Measurements from ENCODE around the gene ALK.

DNA sequence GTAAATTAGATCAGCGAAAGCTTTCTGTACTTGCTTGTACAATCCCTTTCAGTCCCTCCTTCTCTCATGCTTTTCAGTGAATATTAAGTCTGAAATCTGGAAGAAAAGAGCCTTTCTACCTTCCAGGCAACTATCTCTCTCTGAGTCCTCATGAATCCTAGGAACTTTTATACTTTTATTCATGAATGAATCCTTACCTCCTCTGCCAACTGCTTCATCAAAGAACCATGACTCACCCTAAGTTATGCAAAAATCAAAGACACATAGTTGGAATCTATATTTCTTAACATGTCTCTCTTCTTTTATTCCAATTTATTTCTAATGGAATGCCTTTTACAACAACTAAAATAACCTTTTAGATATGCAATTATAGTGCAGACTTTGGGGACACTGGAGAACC is 412.0 kb downstream of the ALK start:
- TF ChIP-seq, protein P1, sequence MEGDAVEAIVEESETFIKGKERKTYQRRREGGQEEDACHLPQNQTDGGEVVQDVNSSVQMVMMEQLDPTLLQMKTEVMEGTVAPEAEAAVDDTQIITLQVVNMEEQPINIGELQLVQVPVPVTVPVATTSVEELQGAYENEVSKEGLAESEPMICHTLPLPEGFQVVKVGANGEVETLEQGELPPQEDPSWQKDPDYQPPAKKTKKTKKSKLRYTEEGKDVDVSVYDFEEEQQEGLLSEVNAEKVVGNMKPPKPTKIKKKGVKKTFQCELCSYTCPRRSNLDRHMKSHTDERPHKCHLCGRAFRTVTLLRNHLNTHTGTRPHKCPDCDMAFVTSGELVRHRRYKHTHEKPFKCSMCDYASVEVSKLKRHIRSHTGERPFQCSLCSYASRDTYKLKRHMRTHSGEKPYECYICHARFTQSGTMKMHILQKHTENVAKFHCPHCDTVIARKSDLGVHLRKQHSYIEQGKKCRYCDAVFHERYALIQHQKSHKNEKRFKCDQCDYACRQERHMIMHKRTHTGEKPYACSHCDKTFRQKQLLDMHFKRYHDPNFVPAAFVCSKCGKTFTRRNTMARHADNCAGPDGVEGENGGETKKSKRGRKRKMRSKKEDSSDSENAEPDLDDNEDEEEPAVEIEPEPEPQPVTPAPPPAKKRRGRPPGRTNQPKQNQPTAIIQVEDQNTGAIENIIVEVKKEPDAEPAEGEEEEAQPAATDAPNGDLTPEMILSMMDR (IDR thresholded peaks at IDR 0.05): no peak
- no peak for TF ChIP-seq POLR2A (IDR thresholded peaks at IDR 0.05)
